Neural progenitor cell (in vitro differentiated cells): Measurements from ENCODE around the gene STAT5A. TPM values are rescaled to one million over a fixed set of nuclear protein-coding genes. Genes with fewer than 3 reads are reported as not detected.

ENCODE experiments used
- DNase-seq: peaks from one replicate; pipeline ENCODE4 v3.0.0-alpha.2; 2016; ENCODE audit warnings: low spot score
- H2AFZ ChIP-seq: fragments of 200-600 bp; sonication (generic); replicated peaks from 2 replicates; pipeline ENCODE4 v1.6.1; 2016; ENCODE audit warnings: antibody characterized with exemption
- H3F3A ChIP-seq: fragments of 200-600 bp; sonication (generic); 2 replicates; pipeline ENCODE4 v1.6.1; 2016; ENCODE audit warnings: antibody characterized with exemption, low read depth
- H3K27ac ChIP-seq: fragments of 200-600 bp; sonication (generic); 2 replicates; pipeline ENCODE4 v1.5.1; 2016; ENCODE audit warnings: mild to moderate bottlenecking
- H3K27me3 ChIP-seq: fragments of 200-600 bp; sonication (generic); 2 replicates; pipeline ENCODE4 v1.6.1; 2016; ENCODE audit warnings: mild to moderate bottlenecking, moderate library complexity
- H3K36me3 ChIP-seq: fragments of 200-600 bp; sonication (generic); 2 replicates; pipeline ENCODE4 v1.5.1; 2016
- H3K4me1 ChIP-seq: fragments of 200-600 bp; sonication (generic); 2 replicates; pipeline ENCODE4 v1.6.1; 2016; ENCODE audit warnings: mixed run types
- H3K4me2 ChIP-seq: fragments of 200-600 bp; sonication (generic); 2 replicates; pipeline ENCODE4 v1.6.1; 2016
- H3K4me3 ChIP-seq: fragments of 200-600 bp; sonication (generic); 2 replicates; pipeline ENCODE4 v1.5.1; 2016
- H3K79me2 ChIP-seq: fragments of 200-600 bp; sonication (generic); 2 replicates; pipeline ENCODE4 v1.6.1; 2016; ENCODE audit warnings: low read depth
- H3K9ac ChIP-seq: fragments of 200-600 bp; sonication (generic); 2 replicates; pipeline ENCODE4 v1.6.1; 2016
- H3K9me3 ChIP-seq: fragments of 200-600 bp; sonication (generic); 2 replicates; pipeline ENCODE4 v1.5.1; 2016; ENCODE audit warnings: low read depth
- H4K20me1 ChIP-seq: fragments of 200-600 bp; sonication (generic); 2 replicates; pipeline ENCODE4 v1.6.1; 2016; ENCODE audit warnings: low read depth
- H3K27ac Mint-ChIP-seq: 3 replicates; pipeline ENCODE4 v1.8.0; 2021; ENCODE audit warnings: mixed read lengths
- H3K27me3 Mint-ChIP-seq: 2 replicates; pipeline ENCODE4 v1.8.0; 2022; ENCODE audit warnings: low read depth, mild to moderate bottlenecking, inconsistent platforms, moderate library complexity, mixed read lengths; ENCODE audit not compliant: insufficient read depth
- H3K36me3 Mint-ChIP-seq: 3 replicates; pipeline ENCODE4 v1.8.0; 2021; ENCODE audit warnings: mixed read lengths
- H3K4me1 Mint-ChIP-seq: 3 replicates; pipeline ENCODE4 v1.8.0; 2021; ENCODE audit warnings: mixed read lengths
- H3K4me3 Mint-ChIP-seq: 3 replicates; pipeline ENCODE4 v1.8.0; 2021; ENCODE audit warnings: mild to moderate bottlenecking, moderate library complexity, mixed read lengths
- H3K9me3 Mint-ChIP-seq: 3 replicates; pipeline ENCODE4 v1.8.0; 2020; ENCODE audit warnings: mixed read lengths
- EZH2 ChIP-seq: fragments of 200-600 bp; sonication (generic); IDR thresholded peaks from 2 replicates; pipeline ENCODE4 v1.6.1; 2017; ENCODE audit warnings: antibody characterized with exemption, mild to moderate bottlenecking, moderate library complexity
- EZH2phosphoT487 ChIP-seq: fragments of 200-600 bp; sonication (generic); IDR thresholded peaks from 2 replicates; pipeline ENCODE4 v1.6.1; 2017; ENCODE audit warnings: antibody characterized with exemption
- total RNA-seq: library from RNA; depleted of rRNA; stranded (reverse); fragments of >200 nt; gene quantifications from 2 replicates; pipeline ENCODE4 v1.2.3, GENCODE V29; 2015; ENCODE audit warnings: low replicate concordance
- TF ChIP-seq, protein P1 (sequence below): fragments of 200-600 bp; sonication (generic); IDR thresholded peaks from 2 replicates; pipeline ENCODE4 v1.5.1; 2017; ENCODE audit warnings: antibody characterized with exemption, mild to moderate bottlenecking

STAT5A gene
- total RNA-seq, 1 donor from 2014 or later = 10.0 TPM

DNA sequence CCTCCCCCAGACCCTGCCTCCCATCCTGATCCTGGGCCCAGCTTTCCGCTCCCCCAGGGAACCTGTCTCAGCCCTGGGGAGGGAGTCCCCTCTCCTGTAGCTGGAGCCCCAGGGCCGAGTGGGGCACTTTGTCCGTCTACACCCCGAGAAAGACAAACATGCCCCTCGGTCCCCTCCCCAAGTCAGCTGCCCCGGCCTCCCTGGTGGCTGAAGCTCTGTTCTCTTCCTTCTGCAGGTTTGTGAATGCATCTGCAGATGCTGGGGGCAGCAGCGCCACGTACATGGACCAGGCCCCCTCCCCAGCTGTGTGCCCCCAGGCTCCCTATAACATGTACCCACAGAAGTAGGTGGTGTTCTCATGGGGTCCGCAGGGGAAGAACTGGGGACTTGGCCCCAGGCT lies 20.8 kb downstream of the STAT5A start:
- no peaks in the 10 kb centered on the region for H3K36me3 Mint-ChIP-seq
- H3K9ac ChIP-seq = no peak overlapping the region
- peaks cover 31% of the 10 kb centered on the region for H3F3A ChIP-seq
- H3K79me2 ChIP-seq = no peaks in the 10 kb centered on the region
- H3K27ac Mint-ChIP-seq = peak overlapping the region; percentile 42
- no peak overlapping the region for H2AFZ ChIP-seq
- peaks cover 5% of the 10 kb centered on the region for H3K27me3 Mint-ChIP-seq
- no peaks in the 10 kb centered on the region for H4K20me1 ChIP-seq
- no peak for TF ChIP-seq EZH2phosphoT487
- TF ChIP-seq, protein P1, sequence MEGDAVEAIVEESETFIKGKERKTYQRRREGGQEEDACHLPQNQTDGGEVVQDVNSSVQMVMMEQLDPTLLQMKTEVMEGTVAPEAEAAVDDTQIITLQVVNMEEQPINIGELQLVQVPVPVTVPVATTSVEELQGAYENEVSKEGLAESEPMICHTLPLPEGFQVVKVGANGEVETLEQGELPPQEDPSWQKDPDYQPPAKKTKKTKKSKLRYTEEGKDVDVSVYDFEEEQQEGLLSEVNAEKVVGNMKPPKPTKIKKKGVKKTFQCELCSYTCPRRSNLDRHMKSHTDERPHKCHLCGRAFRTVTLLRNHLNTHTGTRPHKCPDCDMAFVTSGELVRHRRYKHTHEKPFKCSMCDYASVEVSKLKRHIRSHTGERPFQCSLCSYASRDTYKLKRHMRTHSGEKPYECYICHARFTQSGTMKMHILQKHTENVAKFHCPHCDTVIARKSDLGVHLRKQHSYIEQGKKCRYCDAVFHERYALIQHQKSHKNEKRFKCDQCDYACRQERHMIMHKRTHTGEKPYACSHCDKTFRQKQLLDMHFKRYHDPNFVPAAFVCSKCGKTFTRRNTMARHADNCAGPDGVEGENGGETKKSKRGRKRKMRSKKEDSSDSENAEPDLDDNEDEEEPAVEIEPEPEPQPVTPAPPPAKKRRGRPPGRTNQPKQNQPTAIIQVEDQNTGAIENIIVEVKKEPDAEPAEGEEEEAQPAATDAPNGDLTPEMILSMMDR = no peak
- TF ChIP-seq EZH2 = no peak
- H3K4me2 ChIP-seq = no peak overlapping the region
- H3K4me1 Mint-ChIP-seq = peaks cover 23% of the 10 kb centered on the region
- peaks cover 25% of the 10 kb centered on the region for H3K4me1 ChIP-seq
- no peaks in the 10 kb centered on the region for H3K36me3 ChIP-seq
- no peaks in the 10 kb centered on the region for H3K9me3 ChIP-seq
- no peak overlapping the region for H3K4me3 Mint-ChIP-seq
- H3K27ac ChIP-seq = no peak overlapping the region
- DNase-seq = no peak
- H3K9me3 Mint-ChIP-seq = no peaks in the 10 kb centered on the region
- H3K27me3 ChIP-seq = no peaks in the 10 kb centered on the region
- H3K4me3 ChIP-seq = no peak overlapping the region

DNA sequence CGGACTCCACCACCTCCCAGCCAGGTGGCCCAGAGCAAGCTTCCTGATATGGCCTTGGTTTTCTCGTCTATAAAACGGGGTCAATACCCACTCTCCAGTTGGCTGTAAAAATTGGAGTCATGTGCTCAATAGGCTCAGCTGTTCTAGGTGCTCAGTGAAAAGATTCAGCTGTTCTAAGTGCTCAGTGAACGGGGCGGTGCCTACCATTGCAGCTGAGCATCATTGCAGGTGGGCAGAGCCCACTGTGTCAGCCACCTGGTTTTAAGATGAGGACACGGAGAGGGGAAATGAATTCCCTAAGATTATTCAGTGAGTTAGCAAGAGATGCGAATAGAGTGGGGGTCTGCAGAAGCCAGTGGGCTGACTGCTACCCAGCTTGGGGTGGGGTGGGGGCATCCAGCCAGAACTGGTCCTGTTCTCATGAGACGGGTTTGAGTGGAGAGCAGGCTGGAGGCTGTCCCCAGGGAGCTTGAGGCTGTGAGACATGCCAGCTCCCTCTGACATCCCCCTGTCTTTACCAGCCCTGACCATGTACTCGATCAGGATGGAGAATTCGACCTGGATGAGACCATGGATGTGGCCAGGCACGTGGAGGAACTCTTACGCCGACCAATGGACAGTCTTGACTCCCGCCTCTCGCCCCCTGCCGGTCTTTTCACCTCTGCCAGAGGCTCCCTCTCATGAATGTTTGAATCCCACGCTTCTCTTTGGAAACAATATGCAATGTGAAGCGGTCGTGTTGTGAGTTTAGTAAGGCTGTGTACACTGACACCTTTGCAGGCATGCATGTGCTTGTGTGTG lies 21.9 kb downstream of the STAT5A start:
- Mint-ChIP-seq H3K4me1 (peaks cover 24% of the 10 kb centered on the region), H3K9me3 (no peaks in the 10 kb centered on the region), H3K36me3 (peaks cover 1% of the 10 kb centered on the region), H3K27ac (peak overlapping the region; percentile 76), H3K4me3 (peak overlapping the region; percentile 10), H3K27me3 (peaks cover 3% of the 10 kb centered on the region)
- Histone ChIP-seq H3K4me3 (no peak overlapping the region), H3K9ac (no peak overlapping the region), H3K79me2 (no peaks in the 10 kb centered on the region), H3K4me2 (no peak overlapping the region), H3K4me1 (peaks cover 25% of the 10 kb centered on the region), H4K20me1 (no peaks in the 10 kb centered on the region), H3K27ac (no peak overlapping the region), H2AFZ (no peak overlapping the region), H3K9me3 (no peaks in the 10 kb centered on the region), H3K36me3 (no peaks in the 10 kb centered on the region), H3K27me3 (no peaks in the 10 kb centered on the region), H3F3A (peaks cover 31% of the 10 kb centered on the region)
- TF ChIP-seq, protein P1 = peak; percentile 18
- TF ChIP-seq EZH2 = no peak
- peak; percentile 31 for DNase-seq

DNA sequence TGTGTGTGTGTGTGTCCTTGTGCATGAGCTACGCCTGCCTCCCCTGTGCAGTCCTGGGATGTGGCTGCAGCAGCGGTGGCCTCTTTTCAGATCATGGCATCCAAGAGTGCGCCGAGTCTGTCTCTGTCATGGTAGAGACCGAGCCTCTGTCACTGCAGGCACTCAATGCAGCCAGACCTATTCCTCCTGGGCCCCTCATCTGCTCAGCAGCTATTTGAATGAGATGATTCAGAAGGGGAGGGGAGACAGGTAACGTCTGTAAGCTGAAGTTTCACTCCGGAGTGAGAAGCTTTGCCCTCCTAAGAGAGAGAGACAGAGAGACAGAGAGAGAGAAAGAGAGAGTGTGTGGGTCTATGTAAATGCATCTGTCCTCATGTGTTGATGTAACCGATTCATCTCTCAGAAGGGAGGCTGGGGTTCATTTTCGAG lies 22.5 kb downstream of the STAT5A start:
- Histone ChIP-seq H3F3A (peaks cover 32% of the 10 kb centered on the region), H3K79me2 (no peaks in the 10 kb centered on the region), H3K4me3 (no peak overlapping the region), H4K20me1 (no peaks in the 10 kb centered on the region), H3K9ac (no peak overlapping the region), H3K4me1 (peaks cover 25% of the 10 kb centered on the region), H3K4me2 (no peak overlapping the region), H3K9me3 (no peaks in the 10 kb centered on the region), H3K36me3 (no peaks in the 10 kb centered on the region), H2AFZ (no peak overlapping the region), H3K27ac (no peak overlapping the region), H3K27me3 (no peaks in the 10 kb centered on the region)
- H3K4me1 Mint-ChIP-seq = peaks cover 28% of the 10 kb centered on the region
- TF ChIP-seq EZH2phosphoT487 (no peak), EZH2 (no peak)
- DNase-seq = no peak
- peaks cover 3% of the 10 kb centered on the region for H3K27me3 Mint-ChIP-seq
- peak overlapping the region; percentile 86 for H3K27ac Mint-ChIP-seq
- H3K4me3 Mint-ChIP-seq = no peak overlapping the region
- H3K9me3 Mint-ChIP-seq = no peaks in the 10 kb centered on the region
- H3K36me3 Mint-ChIP-seq = peaks cover 5% of the 10 kb centered on the region
